AG20443 (cell line): Measurements from ENCODE around the gene SSR4.

ENCODE experiments used
- DNase-seq: peaks from one replicate; pipeline ENCODE4 v3.0.0; 2012; ENCODE audit warnings: low spot score, mixed read lengths

The SSR4 gene

GRCh38 chrX:153829799-153830639 lies 35.6 kb downstream of the SSR4 start, which contains the start of gene PDZD4:
Gene PDZD4, minus strand, starts transcription at chrX:153830544. Its CDS starts 246 bp downstream, at chrX:153830298.
- no peak for DNase-seq

GRCh38 chrX:153830640-153831428 lies 36.4 kb downstream of the SSR4 start:
- DNase-seq, result peak; percentile 22

GRCh38 chrX:153831429-153832150 lies 37.1 kb downstream of the SSR4 start:
- no peak for DNase-seq

GRCh38 chrX:153832728-153833127 lies 38.3 kb downstream of the SSR4 start:
- DNase-seq, result no peak

GRCh38 chrX:153836921-153837320 lies 42.5 kb downstream of the SSR4 start:
- DNase-seq, result no peak

- DNase-seq, result no peak
Observed at GRCh38 chrX:153844509-153845082, 50.1 kb downstream of the SSR4 start.

GRCh38 chrX:153845195-153845594 lies 50.7 kb downstream of the SSR4 start:
- DNase-seq, result no peak

GRCh38 chrX:153845842-153846241 lies 51.4 kb downstream of the SSR4 start:
- no peak for DNase-seq
